ENCODE results near the gene GPATCH2L.

GPATCH2L gene

GRCh38 chr14:76227450-76228050 lies 75.8 kb downstream of the GPATCH2L start:
- TF ChIP-seq CTCF (IDR thresholded peaks at IDR 0.05; ENCODE audit: low read depth, low read length, missing control alignments): no peak
- in situ Hi-C loops (cut with HindIII; ENCODE audit: low sequenced_read_pairs): no loop called here
- no peak for DNase-seq (ENCODE audit: low read depth)

GRCh38 chr14:76228138-76228537 lies 76.4 kb downstream of the GPATCH2L start:
- no peak overlapping the region for H3K4me3 ChIP-seq (ENCODE audit: low read depth, low read length)
- DNase-seq (ENCODE audit: low read depth): no peak
- TF ChIP-seq CTCF (IDR thresholded peaks at IDR 0.05; ENCODE audit: low read depth, low read length, missing control alignments): no peak
- in situ Hi-C loops (cut with HindIII; ENCODE audit: low sequenced_read_pairs): no loop called here

More at GRCh38 chr14:76227450-76228050, 75.8 kb downstream of the GPATCH2L start:
- H3K4me3 ChIP-seq (ENCODE audit: low read depth, low read length): no peak overlapping the region

DNA sequence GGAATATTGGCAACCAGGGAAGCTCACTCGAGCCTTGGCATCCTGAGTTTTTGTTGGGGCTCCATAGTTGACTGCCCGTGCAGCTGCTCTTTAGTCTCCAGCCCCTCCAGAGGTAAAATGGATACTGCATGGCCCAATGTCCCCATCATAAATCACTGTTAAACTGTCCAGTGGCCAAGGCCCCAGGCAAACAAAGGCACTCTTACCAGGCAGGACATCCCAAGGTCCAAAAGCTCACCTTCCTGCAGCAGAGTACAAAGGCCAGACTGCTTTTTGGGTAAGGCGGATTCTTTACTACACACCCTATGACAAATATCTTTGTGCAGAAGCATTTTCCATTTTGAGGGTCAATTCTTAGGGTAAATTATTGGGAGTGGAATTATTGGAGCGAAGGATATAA lies 81.1 kb downstream of the GPATCH2L start:
- in situ Hi-C loops (cut with HindIII; ENCODE audit: low sequenced_read_pairs): no loop called here
- no peak for DNase-seq (ENCODE audit: low read depth)
- TF ChIP-seq CTCF (IDR thresholded peaks at IDR 0.05; ENCODE audit: low read depth, low read length, missing control alignments): no peak
- H3K4me3 ChIP-seq (ENCODE audit: low read depth, low read length): no peak overlapping the region

DNA sequence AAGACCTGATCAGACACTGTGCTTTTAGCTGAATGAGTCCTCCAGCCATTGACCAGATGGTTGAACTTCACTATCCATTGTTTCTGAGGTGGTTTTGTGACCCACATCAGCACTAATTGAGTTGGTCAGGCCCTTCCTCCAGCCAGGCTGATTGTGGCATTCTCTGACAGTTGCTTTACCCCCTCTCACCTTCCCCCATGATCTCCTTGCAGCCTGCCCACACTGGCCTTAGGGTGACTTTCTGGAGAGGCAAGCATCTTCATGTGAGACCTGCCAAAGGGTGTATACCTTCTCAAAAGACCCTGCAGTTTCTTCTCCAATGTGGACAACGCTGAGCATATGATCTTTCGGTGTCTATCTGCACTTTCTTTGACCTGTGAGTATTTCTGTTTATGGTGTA lies 83.9 kb downstream of the GPATCH2L start:
- no peak for DNase-seq (ENCODE audit: low read depth)
- in situ Hi-C loops (cut with HindIII; ENCODE audit: low sequenced_read_pairs): no loop called here
- no peak overlapping the region for H3K4me3 ChIP-seq (ENCODE audit: low read depth, low read length)
- TF ChIP-seq CTCF (IDR thresholded peaks at IDR 0.05; ENCODE audit: low read depth, low read length, missing control alignments): no peak

DNA sequence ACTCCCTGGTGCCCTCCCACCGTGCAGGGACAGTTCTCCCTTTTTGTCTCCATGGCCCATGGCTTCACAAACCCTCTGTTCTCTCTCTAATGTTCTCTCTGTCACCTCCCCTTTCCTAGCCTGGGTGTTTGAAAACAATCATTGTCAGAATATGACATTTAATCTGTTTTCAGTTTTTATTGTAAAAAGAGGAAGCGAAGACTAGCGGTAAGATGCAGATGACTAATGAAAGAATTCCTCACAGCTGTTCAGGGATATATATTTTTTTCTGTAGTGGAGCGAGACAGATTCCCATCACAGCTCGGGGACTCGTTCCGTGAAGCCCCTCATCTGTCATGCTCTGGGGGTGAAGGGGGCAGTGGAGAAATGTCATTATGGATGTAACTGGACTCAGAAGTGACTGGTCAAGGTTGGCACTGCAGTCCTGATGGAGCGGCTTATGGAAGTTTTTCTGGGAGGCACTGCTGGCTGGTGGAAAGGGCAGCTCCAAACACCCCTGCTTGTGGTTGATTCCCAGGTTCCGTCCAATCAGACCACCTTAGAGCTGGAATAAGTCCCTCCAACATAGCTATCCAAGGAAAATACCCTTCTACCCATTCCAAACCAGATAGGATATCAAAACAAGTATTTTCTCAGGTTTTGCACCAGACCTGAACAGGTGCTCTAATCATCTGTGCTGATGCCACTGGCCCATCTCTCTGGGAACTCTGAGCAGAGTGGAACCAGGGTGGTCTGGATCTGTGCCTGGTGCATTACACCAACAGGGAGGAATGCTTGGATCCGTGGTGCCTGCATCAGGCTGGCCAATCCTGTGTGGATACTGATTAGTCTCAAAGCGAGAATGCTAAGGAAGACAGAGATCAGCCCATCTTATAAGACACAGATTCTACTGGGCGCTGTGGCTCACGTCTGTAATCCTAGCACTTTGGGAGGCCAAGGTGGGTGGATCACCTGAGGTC lies 84.7 kb downstream of the GPATCH2L start:
- no peak for TF ChIP-seq CTCF (IDR thresholded peaks at IDR 0.05; ENCODE audit: low read depth, low read length, missing control alignments)
- DNase-seq (ENCODE audit: low read depth): no peak
- in situ Hi-C loops (cut with HindIII; ENCODE audit: low sequenced_read_pairs): no loop called here
- H3K4me3 ChIP-seq (ENCODE audit: low read depth, low read length): no peak overlapping the region

GRCh38 chr14:76237349-76237990 lies 85.7 kb downstream of the GPATCH2L start:
- no peak overlapping the region for H3K4me3 ChIP-seq (ENCODE audit: low read depth, low read length)
- TF ChIP-seq CTCF (IDR thresholded peaks at IDR 0.05; ENCODE audit: low read depth, low read length, missing control alignments): no peak
- DNase-seq (ENCODE audit: low read depth): no peak
- in situ Hi-C loops (cut with HindIII; ENCODE audit: low sequenced_read_pairs): no loop called here

All from astrocyte of the cerebellum (primary cell).